Panc1 (cell line): ENCODE data around the gene GDF7. TPM values are rescaled to one million over a fixed set of nuclear protein-coding genes. Genes with fewer than 3 reads are reported as not detected.

Experiments
- ATAC-seq: fragments of 200-7000 bp; cut with Tn5 transposase; 2 replicates; pipeline ENCODE4 v1.9.1; 2020; ENCODE audit warnings: mild to moderate bottlenecking, moderate library complexity
- BruUV-seq: library from RNA; stranded (reverse); fragments of 400-500 nt; replicated peaks from 2 replicates; lab custom pipeline; 2021; lab: Mats Ljungman, UMichigan
- CTCF ChIA-PET: fragments of 300-600 bp; sonication (Branson Sonifier 250); formaldehyde crosslinking; loops from one replicate; lab custom pipeline; 2022; ENCODE audit warnings: antibody characterized with exemption; lab: Charles Lee
- POLR2A ChIA-PET: fragments of 300-600 bp; sonication (Branson Sonifier 250); formaldehyde crosslinking; loops from one replicate; lab custom pipeline; 2022; ENCODE audit warnings: antibody characterized with exemption; lab: Charles Lee
- DNase-seq: peaks from one replicate; pipeline ENCODE4 v3.0.0-alpha.2; 2010; ENCODE audit warnings: low read depth, low spot score
- H3K27ac ChIP-seq: 2 replicates; pipeline ENCODE4 v1.5.1; 2011; ENCODE audit warnings: mild to moderate bottlenecking, low read length, inconsistent platforms
- H3K27me3 ChIP-seq: fragments of 200-500 bp; sonication (Bioruptor generic); 2 replicates; pipeline ENCODE4 v1.6.0; 2014; ENCODE audit warnings: low read length, inconsistent platforms; ENCODE audit not compliant: control insufficient read depth, insufficient read depth
- H3K36me3 ChIP-seq: fragments of 200-500 bp; sonication (Bioruptor generic); 2 replicates; pipeline ENCODE4 v1.5.1; 2014; ENCODE audit warnings: inconsistent platforms, mild to moderate bottlenecking, low read length, moderate library complexity; ENCODE audit not compliant: control insufficient read depth, insufficient read depth
- H3K4me1 ChIP-seq: 2 replicates; pipeline ENCODE4 v1.5.1; 2011; ENCODE audit warnings: inconsistent platforms, mild to moderate bottlenecking, low read length, moderate library complexity; ENCODE audit not compliant: control insufficient read depth, insufficient read depth
- H3K4me3 ChIP-seq, 2 experiments: 2 replicates each; pipeline ENCODE4 v1.5.1; 2011 to 2012; ENCODE audit warnings: low read depth in 2 of 2, low read length in 2 of 2, mild to moderate bottlenecking in 2 of 2, inconsistent platforms in 1 of 2, moderate library complexity in 1 of 2
- H3K9me3 ChIP-seq: fragments of 200-500 bp; sonication (Bioruptor generic); 2 replicates; pipeline ENCODE4 v1.5.1; 2014; ENCODE audit warnings: low read depth, mild to moderate bottlenecking, inconsistent platforms, low read length, moderate library complexity; ENCODE audit not compliant: control insufficient read depth, insufficient read depth
- POLR2AphosphoS5 ChIP-seq: IDR thresholded peaks from 2 replicates; pipeline ENCODE4 v1.6.1; 2012; ENCODE audit warnings: mild to moderate bottlenecking, low read depth, low read length, moderate library complexity
- SIN3A ChIP-seq: IDR thresholded peaks from 2 replicates; pipeline ENCODE4 v1.6.1; 2012; ENCODE audit warnings: low read depth, mild to moderate bottlenecking, low read length, moderate library complexity, borderline replicate concordance; ENCODE audit not compliant: insufficient read depth
- TCF7L2 ChIP-seq: IDR thresholded peaks from 2 replicates; pipeline ENCODE4 v1.6.1; 2011; ENCODE audit warnings: mild to moderate bottlenecking, low read depth, low read length, inconsistent platforms
- in situ Hi-C: cut with HindIII; loops from 2 replicates; pipeline ENCODE4 v1.10.0; 2016; ENCODE audit warnings: low sequenced_read_pairs, low pct_unique_long_range_greater_than_20kb
- intact Hi-C: fragments of 100-400 bp; cut with micrococcal nuclease; formaldehyde crosslinking; loops from one replicate; pipeline ENCODE4 v1.10.0; 2022; ENCODE audit not compliant: unreplicated experiment
- total RNA-seq: library from RNA; stranded (reverse); gene quantifications from one replicate; pipeline ENCODE4 v1.2.1, GENCODE V29; 2021; ENCODE audit not compliant: unreplicated experiment
- TF ChIP-seq, protein P1 (sequence below), 2 experiments: IDR thresholded peaks; 2 replicates each; pipeline ENCODE4 v1.6.1; 2011 to 2012; ENCODE audit warnings: low read depth in 2 of 2, control low read depth in 1 of 2, low read length in 1 of 2, mild to moderate bottlenecking in 1 of 2, moderate library complexity in 1 of 2; ENCODE audit not compliant: insufficient read depth in 1 of 2
- TF ChIP-seq, protein P2 (sequence below): fragments of 450-650 bp; IDR thresholded peaks from 2 replicates; pipeline ENCODE4 v1.5.1; 2017; ENCODE audit warnings: mild to moderate bottlenecking

The GDF7 gene
- total RNA-seq, 1 experiment from 2014 or later = not detected

DNA sequence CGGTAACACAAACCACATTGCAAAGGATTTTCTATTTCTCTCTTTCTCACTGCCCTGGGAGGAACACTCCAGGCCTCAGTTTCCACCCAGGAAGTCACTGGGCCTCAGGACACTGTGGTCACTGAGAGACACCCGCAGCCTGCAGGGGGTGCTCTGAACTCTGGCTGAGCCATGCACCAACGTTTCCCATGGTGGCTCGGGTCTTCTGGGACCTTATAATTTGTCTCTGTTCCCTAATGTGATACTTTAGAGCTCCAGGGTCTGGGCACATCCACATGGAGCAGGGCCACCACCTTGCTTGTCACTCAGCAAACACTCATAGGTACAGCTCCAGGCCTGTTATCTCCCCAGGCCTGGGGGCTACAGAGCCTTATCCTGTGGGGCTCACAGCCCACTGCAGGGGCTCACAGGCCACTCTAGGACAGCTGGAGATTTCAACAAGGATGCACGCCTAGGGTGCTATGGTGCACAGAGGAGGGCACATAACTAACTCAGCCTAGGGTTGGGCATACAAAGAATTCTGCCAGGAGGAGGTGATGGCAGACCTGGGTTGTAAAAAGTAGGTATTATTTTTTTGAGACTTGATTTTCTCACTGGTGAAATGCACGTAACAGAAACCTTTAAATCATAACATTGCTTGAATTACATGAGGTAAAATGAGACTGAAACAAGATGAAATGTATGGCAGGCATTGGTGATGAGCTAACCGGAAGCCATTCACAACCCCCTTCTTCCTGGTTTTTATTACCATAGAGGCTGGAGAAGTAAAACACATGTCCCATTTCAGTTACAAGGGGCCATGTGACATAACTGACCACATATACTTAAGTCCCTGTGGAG lies 13.0 kb upstream of the GDF7 start:
- ChIA-PET POLR2A (no interaction called here), CTCF (no interaction called here)
- no peak for ATAC-seq
- TF ChIP-seq POLR2AphosphoS5 (no peak), TCF7L2 (no peak), SIN3A (no peak)
- TF ChIP-seq, protein P1, sequence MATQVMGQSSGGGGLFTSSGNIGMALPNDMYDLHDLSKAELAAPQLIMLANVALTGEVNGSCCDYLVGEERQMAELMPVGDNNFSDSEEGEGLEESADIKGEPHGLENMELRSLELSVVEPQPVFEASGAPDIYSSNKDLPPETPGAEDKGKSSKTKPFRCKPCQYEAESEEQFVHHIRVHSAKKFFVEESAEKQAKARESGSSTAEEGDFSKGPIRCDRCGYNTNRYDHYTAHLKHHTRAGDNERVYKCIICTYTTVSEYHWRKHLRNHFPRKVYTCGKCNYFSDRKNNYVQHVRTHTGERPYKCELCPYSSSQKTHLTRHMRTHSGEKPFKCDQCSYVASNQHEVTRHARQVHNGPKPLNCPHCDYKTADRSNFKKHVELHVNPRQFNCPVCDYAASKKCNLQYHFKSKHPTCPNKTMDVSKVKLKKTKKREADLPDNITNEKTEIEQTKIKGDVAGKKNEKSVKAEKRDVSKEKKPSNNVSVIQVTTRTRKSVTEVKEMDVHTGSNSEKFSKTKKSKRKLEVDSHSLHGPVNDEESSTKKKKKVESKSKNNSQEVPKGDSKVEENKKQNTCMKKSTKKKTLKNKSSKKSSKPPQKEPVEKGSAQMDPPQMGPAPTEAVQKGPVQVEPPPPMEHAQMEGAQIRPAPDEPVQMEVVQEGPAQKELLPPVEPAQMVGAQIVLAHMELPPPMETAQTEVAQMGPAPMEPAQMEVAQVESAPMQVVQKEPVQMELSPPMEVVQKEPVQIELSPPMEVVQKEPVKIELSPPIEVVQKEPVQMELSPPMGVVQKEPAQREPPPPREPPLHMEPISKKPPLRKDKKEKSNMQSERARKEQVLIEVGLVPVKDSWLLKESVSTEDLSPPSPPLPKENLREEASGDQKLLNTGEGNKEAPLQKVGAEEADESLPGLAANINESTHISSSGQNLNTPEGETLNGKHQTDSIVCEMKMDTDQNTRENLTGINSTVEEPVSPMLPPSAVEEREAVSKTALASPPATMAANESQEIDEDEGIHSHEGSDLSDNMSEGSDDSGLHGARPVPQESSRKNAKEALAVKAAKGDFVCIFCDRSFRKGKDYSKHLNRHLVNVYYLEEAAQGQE (IDR thresholded peaks at IDR 0.05; ENCODE audit: insufficient read depth in 1 of 2, low read depth in 2 of 2, low read length in 1 of 2) = no peak
- TF ChIP-seq, protein P2, sequence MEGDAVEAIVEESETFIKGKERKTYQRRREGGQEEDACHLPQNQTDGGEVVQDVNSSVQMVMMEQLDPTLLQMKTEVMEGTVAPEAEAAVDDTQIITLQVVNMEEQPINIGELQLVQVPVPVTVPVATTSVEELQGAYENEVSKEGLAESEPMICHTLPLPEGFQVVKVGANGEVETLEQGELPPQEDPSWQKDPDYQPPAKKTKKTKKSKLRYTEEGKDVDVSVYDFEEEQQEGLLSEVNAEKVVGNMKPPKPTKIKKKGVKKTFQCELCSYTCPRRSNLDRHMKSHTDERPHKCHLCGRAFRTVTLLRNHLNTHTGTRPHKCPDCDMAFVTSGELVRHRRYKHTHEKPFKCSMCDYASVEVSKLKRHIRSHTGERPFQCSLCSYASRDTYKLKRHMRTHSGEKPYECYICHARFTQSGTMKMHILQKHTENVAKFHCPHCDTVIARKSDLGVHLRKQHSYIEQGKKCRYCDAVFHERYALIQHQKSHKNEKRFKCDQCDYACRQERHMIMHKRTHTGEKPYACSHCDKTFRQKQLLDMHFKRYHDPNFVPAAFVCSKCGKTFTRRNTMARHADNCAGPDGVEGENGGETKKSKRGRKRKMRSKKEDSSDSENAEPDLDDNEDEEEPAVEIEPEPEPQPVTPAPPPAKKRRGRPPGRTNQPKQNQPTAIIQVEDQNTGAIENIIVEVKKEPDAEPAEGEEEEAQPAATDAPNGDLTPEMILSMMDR = no peak
- Histone ChIP-seq H3K9me3 (no peaks in the 10 kb centered on the region), H3K27ac (no peak overlapping the region), H3K4me3 (no peak overlapping the region), H3K36me3 (no peaks in the 10 kb centered on the region), H3K4me1 (peaks cover 9% of the 10 kb centered on the region), H3K27me3 (peaks cover 5% of the 10 kb centered on the region)
- no peak for DNase-seq
- BruUV-seq = no TSS peak
- in situ Hi-C loops = no loop called here
- intact Hi-C loops = loop anchor here (5.0 kb wide), 1 partner anchor 212 kb away; no protein-coding TSS in a partner anchor

DNA sequence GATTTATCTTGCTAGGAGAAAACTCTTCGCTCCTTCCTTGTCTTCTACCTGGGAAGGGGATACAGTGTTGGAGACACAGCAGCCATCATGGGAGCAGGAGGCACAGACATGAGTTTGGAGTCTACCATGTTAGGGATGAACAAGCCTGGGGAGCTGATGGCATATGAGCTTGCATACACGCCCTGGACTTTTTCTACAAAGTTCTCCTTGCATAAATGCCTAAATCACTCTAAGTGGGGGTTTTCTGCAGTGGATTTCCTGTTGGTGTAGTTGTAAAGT lies 12.5 kb upstream of the GDF7 start:
- ChIA-PET POLR2A (no interaction called here), CTCF (no interaction called here)
- DNase-seq (no peak), ATAC-seq (no peak)
- H3K27ac ChIP-seq = no peak overlapping the region
- no peaks in the 10 kb centered on the region for H3K36me3 ChIP-seq
- H3K27me3 ChIP-seq = peaks cover 10% of the 10 kb centered on the region
- no peak overlapping the region for H3K4me3 ChIP-seq
- H3K9me3 ChIP-seq = no peaks in the 10 kb centered on the region
- no TSS peak for BruUV-seq
- in situ Hi-C loops = no loop called here
- peaks cover 9% of the 10 kb centered on the region for H3K4me1 ChIP-seq
- TF ChIP-seq TCF7L2 (no peak), POLR2AphosphoS5 (no peak), SIN3A (no peak)
- TF ChIP-seq, protein P1 (IDR thresholded peaks at IDR 0.05; ENCODE audit: insufficient read depth in 1 of 2, low read depth in 2 of 2, low read length in 1 of 2) = no peak
- TF ChIP-seq, protein P2 = no peak
- intact Hi-C loops = loop anchor here (5.0 kb wide), 1 partner anchor 212 kb away; no protein-coding TSS in a partner anchor
